ENCODE results near the gene IDE.
"Not testable (repeated sequence)": the region's sequence is repeated elsewhere in the genome, so short reads cannot be mapped to it uniquely, and the experiment has no call there.

Gene IDE

DNA sequence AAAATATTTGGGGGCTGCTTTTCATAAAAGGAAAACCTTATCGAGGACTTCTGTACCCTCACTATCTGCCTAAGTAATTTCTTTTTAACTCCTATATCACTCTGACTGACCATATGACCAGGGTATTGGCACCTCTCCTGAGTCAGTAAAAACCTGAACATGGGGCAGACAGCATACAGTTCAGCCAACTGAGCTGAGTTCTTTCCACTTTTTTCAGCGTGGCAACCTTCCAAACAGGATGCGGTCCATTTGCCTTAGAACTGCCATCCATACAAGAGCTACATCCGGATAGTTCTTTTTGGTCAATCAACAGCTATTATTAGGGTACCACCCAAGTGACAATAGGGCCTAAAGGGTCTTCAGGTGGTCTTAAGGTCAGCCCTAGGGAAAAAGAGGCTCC is 160.4 kb downstream of the IDE start:
- DNase-seq: no peak

- DNase-seq: no peak
Observed at GRCh38 chr10:92413011-92413410, 160.9 kb downstream of the IDE start.

DNA sequence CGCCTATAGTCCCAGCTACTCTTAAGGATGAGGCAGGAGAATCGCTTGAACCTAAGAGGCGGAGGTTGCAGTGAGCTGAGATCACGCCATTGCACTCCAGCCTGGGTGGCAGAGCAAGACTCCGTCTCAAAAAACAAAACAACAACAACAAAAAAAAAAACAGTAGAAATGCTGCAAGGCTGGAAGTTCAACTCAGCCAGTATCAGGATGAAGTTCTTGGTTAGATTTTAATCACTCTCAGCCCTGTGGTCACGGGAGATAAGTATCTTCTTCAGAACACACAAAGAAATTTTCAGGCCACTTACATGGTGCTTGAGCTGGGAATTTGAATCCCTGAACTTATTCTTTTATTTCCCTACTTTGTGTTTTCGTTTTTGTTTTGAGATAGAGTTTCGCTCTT is 162.5 kb downstream of the IDE start:
- DNase-seq: no peak

GRCh38 chr10:92410501-92410900 is 163.4 kb downstream of the IDE start:
- no peak for DNase-seq

- no peak for DNase-seq
Observed at GRCh38 chr10:92408017-92408361, 165.9 kb downstream of the IDE start.

DNA sequence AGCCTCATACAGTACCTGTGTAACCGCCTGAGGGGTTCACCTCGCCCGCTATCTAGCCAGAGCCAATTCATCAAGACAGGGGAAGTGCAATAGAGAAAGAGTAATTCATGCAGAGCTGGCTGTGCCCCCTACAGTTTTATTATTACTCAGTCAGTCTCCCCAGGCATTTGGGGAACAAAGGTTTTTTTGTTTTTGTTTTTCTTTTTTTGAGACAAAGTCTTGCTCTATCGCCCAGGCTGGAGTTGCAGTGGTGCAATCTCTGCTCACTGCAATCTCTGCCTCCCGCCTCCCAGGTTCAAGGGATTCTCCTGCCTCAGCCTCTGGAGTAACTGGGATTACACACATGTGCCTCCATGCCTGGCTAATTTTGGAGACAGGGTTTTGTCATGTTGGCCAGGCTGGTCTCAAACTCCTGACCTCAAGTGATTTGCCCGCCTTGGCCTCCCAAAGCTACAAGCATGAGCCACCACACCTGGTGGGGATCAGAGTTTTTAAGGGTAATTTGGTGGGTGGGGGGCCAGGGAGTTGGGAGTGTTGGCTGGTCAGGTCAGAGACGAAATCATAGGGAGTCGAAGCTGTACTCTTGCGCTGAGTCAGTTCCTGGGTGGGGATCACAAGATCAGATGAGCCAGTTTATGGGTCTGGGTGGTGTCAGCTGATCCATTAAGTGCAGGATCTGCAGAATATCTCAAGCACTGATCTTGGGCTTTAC is 166.4 kb downstream of the IDE start:
- no peak for DNase-seq

GRCh38 chr10:92405419-92405924 is 168.4 kb downstream of the IDE start:
- DNase-seq: no peak

DNA sequence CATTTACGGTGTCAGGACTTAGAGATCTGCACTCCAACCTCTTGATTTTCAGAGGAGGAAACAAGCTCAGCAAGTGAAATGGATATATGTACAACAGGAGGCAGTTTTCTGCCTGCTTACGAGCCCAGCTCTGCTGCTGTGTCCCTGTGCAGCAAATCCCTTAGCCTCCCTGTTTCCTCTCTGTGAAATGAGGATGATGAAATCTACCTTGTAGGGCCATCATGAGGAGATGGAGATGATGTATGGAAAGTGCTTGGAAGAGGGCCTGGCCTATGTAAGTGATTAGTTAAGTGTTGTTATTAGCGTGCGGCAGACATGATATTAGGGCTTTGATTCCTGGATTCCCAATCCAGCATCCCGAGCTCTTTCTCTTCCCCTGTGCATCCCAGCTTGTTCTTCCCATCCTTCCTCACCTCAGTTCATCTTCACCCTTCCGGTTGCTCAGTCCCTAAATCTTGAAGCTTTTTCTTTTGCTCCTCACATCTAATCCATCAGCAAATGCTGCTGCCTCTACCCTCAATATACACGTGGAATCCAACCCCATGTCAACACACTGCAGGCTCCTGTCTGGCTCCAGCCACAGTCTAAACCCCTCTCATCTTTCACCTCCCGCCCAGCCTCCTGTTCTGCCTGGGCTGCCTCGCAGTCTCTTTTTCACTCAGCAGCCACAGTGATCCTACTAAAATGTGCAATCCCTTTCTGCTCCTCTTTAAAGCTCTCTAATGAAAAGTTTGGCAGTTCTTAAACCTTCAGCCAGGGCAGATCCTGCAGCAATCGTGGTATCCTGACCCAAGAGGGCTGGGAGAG is 169.1 kb downstream of the IDE start:
- no peak for DNase-seq

- not testable (repeated sequence) for DNase-seq
Observed at GRCh38 chr10:92402234-92402633, 171.7 kb downstream of the IDE start.
